ENCODE results near the gene SH3BP1. TPM values are rescaled to one million over a fixed set of nuclear protein-coding genes. Genes with fewer than 3 reads are reported as not detected.
"Not testable (repeated sequence)": the region's sequence is repeated elsewhere in the genome, so short reads cannot be mapped to it uniquely, and the experiment has no call there.

The SH3BP1 gene
- 6.1 and 6.3 TPM in 2 replicates for total RNA-seq (2014; rRNA removed; shearing (Covaris generic))

- peak; percentile 53 to 64 for DNase-seq
- H3K4me3 ChIP-seq, result peak within 1 kb of the TSS; percentile 65
These were observed at the start of gene SH3BP1 for GRCh38 chr22:37639070-37639760. Gene SH3BP1, plus strand, starts transcription at chr22:37639669. Its CDS starts 119 bp downstream, at chr22:37639788.

GRCh38 chr22:37591081-37591480 is 48.4 kb upstream of the SH3BP1 start:
- H3K27ac ChIP-seq; H3K36me3 ChIP-seq; H3K27me3 ChIP-seq; H3K4me3 ChIP-seq; H3K9me3 ChIP-seq (replicated peaks); DNase-seq; H3K4me1 ChIP-seq: not testable (repeated sequence)

More at GRCh38 chr22:37639070-37639760, at the start of gene SH3BP1:
- H3K27ac ChIP-seq, result no peak within 1 kb of the TSS
- H3K9me3 ChIP-seq (replicated peaks), result no peaks in the 10 kb centered on the region
- no peaks in the 10 kb centered on the region for H3K36me3 ChIP-seq
- no peaks in the 10 kb centered on the region for H3K27me3 ChIP-seq
- H3K4me1 ChIP-seq, result peaks cover 44% of the 10 kb centered on the region

- H3K9me3 ChIP-seq (replicated peaks), result no peaks in the 10 kb centered on the region
- no peaks in the 10 kb centered on the region for H3K36me3 ChIP-seq
- no peak overlapping the region for H3K27ac ChIP-seq
- no peak overlapping the region for H3K4me3 ChIP-seq
- H3K4me1 ChIP-seq, result no peaks in the 10 kb centered on the region
- H3K27me3 ChIP-seq, result peaks cover 4% of the 10 kb centered on the region; the same call in 1 of the 2 replicates
- no peak for DNase-seq
These were observed 47.6 kb upstream of the SH3BP1 start for GRCh38 chr22:37591823-37592404.

GRCh38 chr22:37594237-37594636 is 45.2 kb upstream of the SH3BP1 start:
- H3K27ac ChIP-seq, result no peak overlapping the region
- no peak overlapping the region for H3K4me3 ChIP-seq
- peaks cover 3% of the 10 kb centered on the region; the same call in 1 of the 2 replicates for H3K4me1 ChIP-seq
- no peaks in the 10 kb centered on the region for H3K36me3 ChIP-seq
- no peaks in the 10 kb centered on the region; the same call in 1 of the 2 replicates for H3K27me3 ChIP-seq
- no peak for DNase-seq
- H3K9me3 ChIP-seq (replicated peaks), result no peaks in the 10 kb centered on the region

- H3K9me3 ChIP-seq (replicated peaks), result no peaks in the 10 kb centered on the region
- H3K27me3 ChIP-seq, result no peaks in the 10 kb centered on the region
- H3K4me3 ChIP-seq, result no peak overlapping the region
- peak; percentile 84 to 92 for DNase-seq
- peaks cover 6% of the 10 kb centered on the region; the same call in 1 of the 2 replicates for H3K4me1 ChIP-seq
- H3K27ac ChIP-seq, result no peak overlapping the region
- no peaks in the 10 kb centered on the region for H3K36me3 ChIP-seq
These were observed 40.3 kb upstream of the SH3BP1 start for GRCh38 chr22:37599153-37599552.

- Histone ChIP-seq H3K4me1 (peaks cover 6% of the 10 kb centered on the region; the same call in 1 of the 2 replicates), H3K27ac (no peak overlapping the region), H3K4me3 (no peak overlapping the region), H3K27me3 (peaks cover 6% of the 10 kb centered on the region; the same call in 1 of the 2 replicates), H3K36me3 (no peaks in the 10 kb centered on the region), H3K9me3 (replicated peaks) (no peaks in the 10 kb centered on the region)
- no peak for DNase-seq
These were observed 38.3 kb upstream of the SH3BP1 start for GRCh38 chr22:37601203-37601539.

- Histone ChIP-seq H3K36me3 (no peaks in the 10 kb centered on the region), H3K4me3 (no peak overlapping the region), H3K4me1 (peaks cover 6% of the 10 kb centered on the region; the same call in 1 of the 2 replicates), H3K27ac (no peak overlapping the region), H3K9me3 (replicated peaks) (no peaks in the 10 kb centered on the region), H3K27me3 (peaks cover 6% of the 10 kb centered on the region; the same call in 1 of the 2 replicates)
- DNase-seq, result peak; percentile 36 to 71
These were observed 37.7 kb upstream of the SH3BP1 start for GRCh38 chr22:37601540-37602442.

GRCh38 chr22:37602546-37603277 is 36.8 kb upstream of the SH3BP1 start:
- not testable (repeated sequence) for DNase-seq; H3K27me3 ChIP-seq; H3K36me3 ChIP-seq; H3K4me3 ChIP-seq; H3K9me3 ChIP-seq (replicated peaks); H3K27ac ChIP-seq; H3K4me1 ChIP-seq

GRCh38 chr22:37604074-37604473 is 35.4 kb upstream of the SH3BP1 start:
- H3K27ac ChIP-seq, result no peak overlapping the region
- H3K27me3 ChIP-seq, result peaks cover 6% of the 10 kb centered on the region; the same call in 1 of the 2 replicates
- peaks cover 3% of the 10 kb centered on the region; the same call in 1 of the 2 replicates for H3K4me1 ChIP-seq
- no peaks in the 10 kb centered on the region for H3K36me3 ChIP-seq
- H3K9me3 ChIP-seq (replicated peaks), result no peaks in the 10 kb centered on the region
- no peak overlapping the region for H3K4me3 ChIP-seq
- DNase-seq, result no peak

GRCh38 chr22:37604875-37605274 is 34.6 kb upstream of the SH3BP1 start:
- peaks cover 6% of the 10 kb centered on the region; the same call in 1 of the 2 replicates for H3K27me3 ChIP-seq
- no peaks in the 10 kb centered on the region for H3K36me3 ChIP-seq
- H3K4me3 ChIP-seq, result no peak overlapping the region
- DNase-seq, result no peak
- peaks cover 3% of the 10 kb centered on the region; the same call in 1 of the 2 replicates for H3K4me1 ChIP-seq
- no peaks in the 10 kb centered on the region for H3K9me3 ChIP-seq (replicated peaks)
- H3K27ac ChIP-seq, result no peak overlapping the region

- H3K27me3 ChIP-seq, result peaks cover 6% of the 10 kb centered on the region; the same call in 1 of the 2 replicates
- H3K4me3 ChIP-seq, result peak overlapping the region; percentile 34
- no peaks in the 10 kb centered on the region for H3K36me3 ChIP-seq
- no peaks in the 10 kb centered on the region for H3K4me1 ChIP-seq
- no peaks in the 10 kb centered on the region for H3K9me3 ChIP-seq (replicated peaks)
- peak; percentile 54 to 76 for DNase-seq
- no peak overlapping the region for H3K27ac ChIP-seq
These were observed 32.2 kb upstream of the SH3BP1 start for GRCh38 chr22:37607010-37607934.

GRCh38 chr22:37607935-37608476 is 31.5 kb upstream of the SH3BP1 start:
- peak overlapping the region; percentile 85 for H3K27ac ChIP-seq
- no peaks in the 10 kb centered on the region for H3K36me3 ChIP-seq
- H3K4me1 ChIP-seq, result no peaks in the 10 kb centered on the region
- peak overlapping the region; percentile 95 for H3K4me3 ChIP-seq
- no peaks in the 10 kb centered on the region for H3K9me3 ChIP-seq (replicated peaks)
- no peak for DNase-seq
- H3K27me3 ChIP-seq, result peaks cover 6% of the 10 kb centered on the region; the same call in 1 of the 2 replicates

Measured in SJCRH30 (cell line).